Lung (tissue), 13 donors: ENCODE results near the gene SFN. TPM values are rescaled to one million over a fixed set of nuclear protein-coding genes. Genes with fewer than 3 reads are reported as not detected.

ENCODE experiments used
- ATAC-seq: fragments of 200-7000 bp; cut with Tn5 transposase; one replicate; pipeline ENCODE4 v1.9.1; 2020; ENCODE audit warnings: moderate number of reproducible peaks; ENCODE audit not compliant: insufficient read depth, low FRiP score
- DNase-seq, 3 donors: peaks; one replicate each; pipeline ENCODE4 v3.0.0-alpha.2; 2013 to 2017
- H3K27ac ChIP-seq, 2 donors: one replicate each; pipeline ENCODE4 v1.5.1; 2013; ENCODE audit warnings: mild to moderate bottlenecking in 2 of 2, moderate library complexity in 2 of 2, control low read depth in 1 of 2, inconsistent platforms in 1 of 2, low read depth in 1 of 2, low read length in 1 of 2
- H3K27me3 ChIP-seq, 3 donors: one replicate each; pipeline ENCODE4 v1.5.1; 2013; ENCODE audit warnings: low read length in 2 of 3; ENCODE audit not compliant: control insufficient read depth in 3 of 3, insufficient read depth in 3 of 3
- H3K36me3 ChIP-seq, 4 donors: one replicate each; pipeline ENCODE4 v1.5.1; 2013; ENCODE audit warnings: low read length in 4 of 4, mild to moderate bottlenecking in 1 of 4, moderate library complexity in 1 of 4; ENCODE audit not compliant: control insufficient read depth in 4 of 4, insufficient read depth in 4 of 4
- H3K4me1 ChIP-seq, 5 donors: one replicate each; pipeline ENCODE4 v1.5.1; 2013; ENCODE audit warnings: low read length in 5 of 5, mild to moderate bottlenecking in 2 of 5, moderate library complexity in 1 of 5; ENCODE audit not compliant: control insufficient read depth in 5 of 5, insufficient read depth in 5 of 5
- H3K4me3 ChIP-seq: one replicate; pipeline ENCODE4 v1.5.1; 2013; ENCODE audit warnings: mild to moderate bottlenecking, control low read depth, moderate library complexity
- H3K9ac ChIP-seq, 2 donors: one replicate each; pipeline ENCODE4 v1.5.1; 2013; ENCODE audit warnings: low read length in 2 of 2, control low read depth in 1 of 2; ENCODE audit not compliant: insufficient read depth in 1 of 2
- H3K9me3 ChIP-seq, 4 donors: one replicate each; pipeline ENCODE4 v1.5.1; 2013; ENCODE audit warnings: low read length in 3 of 4, mild to moderate bottlenecking in 1 of 4, moderate library complexity in 1 of 4; ENCODE audit not compliant: control insufficient read depth in 4 of 4, insufficient read depth in 3 of 4
- WGBS, 2 donors: extraction: QIAGEN DNeasy Blood & Tissue Kit; methylation state at CpG; one replicate each; pipeline ENCODE4 v1.1.7; 2013; 5-methylcytosine and 5-hydroxymethylcytosine counted together
- polyA plus RNA-seq, 2 donors: library from polyadenylated mRNA; stranded (reverse); fragments of 200-250 nt; gene quantifications; one replicate each; pipeline ENCODE4 v1.2.1, GENCODE V29; 2013
- small RNA-seq: library from RNA; depleted of rRNA; stranded (forward); fragments of <200 nt; gene quantifications from one replicate; pipeline ENCODE3, GENCODE V24; 2014; ENCODE audit warnings: low replicate concordance
- total RNA-seq, 2 donors: library from RNA; depleted of rRNA in 1 of 2; stranded (reverse); fragments of >200 nt in 1 of 2; gene quantifications; one replicate each; pipeline ENCODE4 v1.2.1, GENCODE V29; 2014 to 2021
- TF ChIP-seq, protein P1 (sequence below): IDR thresholded peaks from 2 replicates; pipeline ENCODE4 v1.5.1; 2012; ENCODE audit warnings: mild to moderate bottlenecking; ENCODE audit errors: control extremely low read depth, extremely low read depth
- donor health status: control.
- donor health status: control.
- donor health status: Bipolar disorder and iron deficiency.
- donor health status: healthy.
- donor health status: DM: yes; HTN: yes; CAD: no.

Gene SFN
- total and polyA plus RNA-seq, 4 donors: 1.4 to 178 (median 109) TPM

DNA sequence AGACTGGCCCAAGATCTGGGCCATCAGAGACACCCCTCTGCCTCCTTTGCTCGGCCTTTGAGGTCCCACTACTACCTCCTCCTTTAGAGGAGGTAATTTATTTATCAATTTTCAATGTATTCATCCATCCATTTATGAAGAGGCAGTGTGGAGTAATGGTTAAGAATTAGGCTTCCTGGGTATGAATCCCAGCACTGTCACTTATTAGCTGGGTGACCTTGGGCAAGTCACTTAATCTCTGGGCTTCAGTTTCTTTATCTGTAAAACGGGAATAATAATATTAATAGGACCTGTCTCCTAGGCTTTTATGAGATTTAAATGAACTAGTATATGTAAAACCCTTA is 49.2 kb downstream of the SFN start:
- Histone ChIP-seq H3K4me3 (no peak overlapping the region), H3K27me3 (no peaks in the 10 kb centered on the region), H3K27ac (peak overlapping the region in 1 of 2 donors; percentile 5), H3K9ac (no peak overlapping the region), H3K4me1 (peaks cover 0 to 8% (median 0%) of the 10 kb centered on the region in 5 donors), H3K36me3 (no peaks in the 10 kb centered on the region), H3K9me3 (no peaks in the 10 kb centered on the region)
- WGBS, 2 donors: 68 to 94% methylated on average over 2 of the region's 2 CpGs
- TF ChIP-seq, protein P1, sequence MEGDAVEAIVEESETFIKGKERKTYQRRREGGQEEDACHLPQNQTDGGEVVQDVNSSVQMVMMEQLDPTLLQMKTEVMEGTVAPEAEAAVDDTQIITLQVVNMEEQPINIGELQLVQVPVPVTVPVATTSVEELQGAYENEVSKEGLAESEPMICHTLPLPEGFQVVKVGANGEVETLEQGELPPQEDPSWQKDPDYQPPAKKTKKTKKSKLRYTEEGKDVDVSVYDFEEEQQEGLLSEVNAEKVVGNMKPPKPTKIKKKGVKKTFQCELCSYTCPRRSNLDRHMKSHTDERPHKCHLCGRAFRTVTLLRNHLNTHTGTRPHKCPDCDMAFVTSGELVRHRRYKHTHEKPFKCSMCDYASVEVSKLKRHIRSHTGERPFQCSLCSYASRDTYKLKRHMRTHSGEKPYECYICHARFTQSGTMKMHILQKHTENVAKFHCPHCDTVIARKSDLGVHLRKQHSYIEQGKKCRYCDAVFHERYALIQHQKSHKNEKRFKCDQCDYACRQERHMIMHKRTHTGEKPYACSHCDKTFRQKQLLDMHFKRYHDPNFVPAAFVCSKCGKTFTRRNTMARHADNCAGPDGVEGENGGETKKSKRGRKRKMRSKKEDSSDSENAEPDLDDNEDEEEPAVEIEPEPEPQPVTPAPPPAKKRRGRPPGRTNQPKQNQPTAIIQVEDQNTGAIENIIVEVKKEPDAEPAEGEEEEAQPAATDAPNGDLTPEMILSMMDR: no peak
- DNase-seq (no peak), ATAC-seq (no peak)

DNA sequence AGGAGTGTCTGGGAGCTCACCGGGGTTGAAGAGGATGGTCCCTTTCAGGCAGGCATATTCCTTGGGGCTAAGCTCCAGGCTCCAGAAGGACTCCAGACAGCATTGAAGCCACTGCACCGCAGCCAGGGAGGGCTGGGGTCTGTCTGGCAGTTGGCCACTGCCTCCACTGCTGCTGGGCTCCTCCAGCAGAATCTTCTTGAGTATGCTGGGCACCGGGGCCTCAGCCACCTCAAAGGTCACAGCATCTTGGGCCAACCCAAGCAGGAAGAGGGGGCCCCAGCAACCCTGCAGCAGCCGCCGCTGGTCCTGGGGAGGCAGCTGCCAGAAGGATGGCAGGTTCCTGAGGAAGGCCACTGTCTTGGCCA is 50.4 kb downstream of the SFN start:
- Histone ChIP-seq H3K36me3 (no peaks in the 10 kb centered on the region), H3K4me3 (no peak overlapping the region), H3K27me3 (no peaks in the 10 kb centered on the region), H3K9ac (peak overlapping the region in 1 of 2 donors; percentile 23), H3K4me1 (peaks cover 0 to 8% (median 0%) of the 10 kb centered on the region in 5 donors), H3K27ac (peak overlapping the region; percentile 83 to 86), H3K9me3 (no peaks in the 10 kb centered on the region)
- ATAC-seq (no peak), DNase-seq (no peak)
- WGBS, 2 donors: 54 to 65% methylated on average over 5 of the region's 5 CpGs
- TF ChIP-seq, protein P1: no peak

Small RNA genes lying within 50 kb of the gene (small RNA-seq; reads per million reads assigned to genes)
- gene RN7SL165P: not detected

Other genes with a start within 250 kb of the SFN start
- 100 to 1,000 TPM in 1 of 2 donors, 10 to 100 TPM in 1; 71.2 to 119 TPM for gene ARID1A, start 167.1 kb upstream of the SFN start, total RNA-seq
- 10 to 100 TPM; 16.1 to 28.9 TPM for gene ARID1A, start 167.1 kb upstream of the SFN start, polyA plus RNA-seq
- 10 to 100 TPM; 14.3 TPM for gene PIGV, start 75.2 kb upstream of the SFN start, total RNA-seq
- 10 to 100 TPM in 1 of 2 donors, 1 to 10 TPM in 1; 6.8 to 11.8 TPM for gene PIGV, start 75.2 kb upstream of the SFN start, polyA plus RNA-seq
- 10 to 100 TPM; 11.6 to 23.6 TPM for gene ZDHHC18, start 36.5 kb upstream of the SFN start, total RNA-seq
- gene ZDHHC18, start 36.5 kb upstream of the SFN start, polyA plus RNA-seq: 10 to 100 TPM; 13.0 to 39.1 TPM
- gene GPN2, start 27.1 kb downstream of the SFN start, total RNA-seq: 10 to 100 TPM; 13.7 to 25.6 TPM
- 10 to 100 TPM; 15.3 to 17.6 TPM for gene GPN2, start 27.1 kb downstream of the SFN start, polyA plus RNA-seq
- gene GPATCH3, start 37.3 kb downstream of the SFN start, total RNA-seq: 10 to 100 TPM; 10.4 to 16.7 TPM
- gene GPATCH3, start 37.3 kb downstream of the SFN start, polyA plus RNA-seq: 10 to 100 TPM; 11.5 to 17.5 TPM
- gene NR0B2, start 50.8 kb downstream of the SFN start, total RNA-seq: 1 to 10 TPM; 2.1 to 2.3 TPM
- gene NR0B2, start 50.8 kb downstream of the SFN start, polyA plus RNA-seq: 1 to 10 TPM; 1.6 to 6.0 TPM
- 10 to 100 TPM; 39.3 to 68.7 TPM for gene NUDC, start 58.6 kb downstream of the SFN start, total RNA-seq
- 10 to 100 TPM; 60.1 to 77.8 TPM for gene NUDC, start 58.6 kb downstream of the SFN start, polyA plus RNA-seq
- 1 to 10 TPM; 6.6 to 9.3 TPM for gene KDF1, start 97.3 kb downstream of the SFN start, total RNA-seq
- gene KDF1, start 97.3 kb downstream of the SFN start, polyA plus RNA-seq: 10 to 100 TPM in 1 of 2 donors, 1 to 10 TPM in 1; 8.3 to 12.5 TPM
- gene TRNP1, start 130.5 kb downstream of the SFN start, total RNA-seq: 10 to 100 TPM in 1 of 2 donors, 1 to 10 TPM in 1; 2.0 to 23.1 TPM
- gene TRNP1, start 130.5 kb downstream of the SFN start, polyA plus RNA-seq: 10 to 100 TPM in 1 of 2 donors, 1 to 10 TPM in 1; 8.3 to 21.8 TPM
- 10 to 100 TPM; 22.2 to 43.1 TPM for gene TENT5B, start 149.7 kb downstream of the SFN start, total RNA-seq
- gene TENT5B, start 149.7 kb downstream of the SFN start, polyA plus RNA-seq: 10 to 100 TPM; 13.5 to 17.8 TPM